ENCODE data around the gene UCKL1. TPM values are rescaled to one million over a fixed set of nuclear protein-coding genes. Genes with fewer than 3 reads are reported as not detected.
"Not testable (repeated sequence)": the region's sequence is repeated elsewhere in the genome, so short reads cannot be mapped to it uniquely, and the experiment has no call there.

UCKL1 gene
- total and polyA plus RNA-seq, 2 donors: 21.2 to 51.8 TPM

- Histone ChIP-seq H3K9me3 (ENCODE audit: control insufficient read depth in 2 of 2, insufficient read depth in 1 of 2, low read length in 1 of 2) (peaks cover 0 to 7% of the 10 kb centered on the region in 2 donors), H3K4me3 (ENCODE audit: low read length in 2 of 2) (no peak overlapping the region), H3K4me1 (ENCODE audit: control insufficient read depth in 2 of 2, insufficient read depth in 2 of 2, low read length in 2 of 2) (peaks cover 0 to 3% of the 10 kb centered on the region in 2 donors), H3K36me3 (ENCODE audit: control insufficient read depth in 2 of 2, insufficient read depth in 2 of 2, low read length in 1 of 2) (peaks cover 59 to 80% of the 10 kb centered on the region in 2 donors), H3K27me3 (ENCODE audit: control insufficient read depth in 2 of 2, insufficient read depth in 1 of 2, low read length in 1 of 2) (no peaks in the 10 kb centered on the region), H3K27ac (ENCODE audit: low read depth in 1 of 2, low read length in 1 of 2) (no peak overlapping the region)
- DNase-seq (ENCODE audit: low read depth in 6 of 9, low spot score in 9 of 9): no peak
- WGBS: 95% methylated on average over 37 of the region's 37 CpGs
Observed at GRCh38 chr20:63934271-63935068, 21.7 kb downstream of the UCKL1 start.

GRCh38 chr20:63933646-63934045, 22.6 kb downstream of the UCKL1 start:
- H3K27ac ChIP-seq (ENCODE audit: low read depth in 1 of 2, low read length in 1 of 2): no peak overlapping the region
- H3K36me3 ChIP-seq (ENCODE audit: control insufficient read depth in 2 of 2, insufficient read depth in 2 of 2, low read length in 1 of 2): peaks cover 63 to 80% of the 10 kb centered on the region in 2 donors
- no peak for DNase-seq (ENCODE audit: low read depth in 6 of 9, low spot score in 9 of 9)
- H3K27me3 ChIP-seq (ENCODE audit: control insufficient read depth in 2 of 2, insufficient read depth in 1 of 2, low read length in 1 of 2): no peaks in the 10 kb centered on the region
- peaks cover 0 to 7% of the 10 kb centered on the region in 2 donors for H3K9me3 ChIP-seq (ENCODE audit: control insufficient read depth in 2 of 2, insufficient read depth in 1 of 2, low read length in 1 of 2)
- no peaks in the 10 kb centered on the region for H3K4me1 ChIP-seq (ENCODE audit: control insufficient read depth in 2 of 2, insufficient read depth in 2 of 2, low read length in 2 of 2)
- no peak overlapping the region for H3K4me3 ChIP-seq (ENCODE audit: low read length in 2 of 2)
- WGBS: 97% methylated on average over 5 of the region's 5 CpGs

GRCh38 chr20:63932606-63933160, 23.5 kb downstream of the UCKL1 start:
- Histone ChIP-seq H3K9me3 (ENCODE audit: control insufficient read depth in 2 of 2, insufficient read depth in 1 of 2, low read length in 1 of 2) (peaks cover 0 to 3% of the 10 kb centered on the region in 2 donors), H3K4me3 (ENCODE audit: low read length in 2 of 2) (no peak overlapping the region), H3K27me3 (ENCODE audit: control insufficient read depth in 2 of 2, insufficient read depth in 1 of 2, low read length in 1 of 2) (no peaks in the 10 kb centered on the region), H3K36me3 (ENCODE audit: control insufficient read depth in 2 of 2, insufficient read depth in 2 of 2, low read length in 1 of 2) (peaks cover 70 to 83% of the 10 kb centered on the region in 2 donors), H3K27ac (ENCODE audit: low read depth in 1 of 2, low read length in 1 of 2) (no peak overlapping the region), H3K4me1 (ENCODE audit: control insufficient read depth in 2 of 2, insufficient read depth in 2 of 2, low read length in 2 of 2) (no peaks in the 10 kb centered on the region)
- no peak for DNase-seq (ENCODE audit: low read depth in 6 of 9, low spot score in 9 of 9)
- 95% methylated on average over 17 of the region's 17 CpGs for WGBS

GRCh38 chr20:63931735-63932134, 24.5 kb downstream of the UCKL1 start:
- no peak overlapping the region for H3K4me3 ChIP-seq (ENCODE audit: low read length in 2 of 2)
- peaks cover 0 to 3% of the 10 kb centered on the region in 2 donors for H3K9me3 ChIP-seq (ENCODE audit: control insufficient read depth in 2 of 2, insufficient read depth in 1 of 2, low read length in 1 of 2)
- H3K27me3 ChIP-seq (ENCODE audit: control insufficient read depth in 2 of 2, insufficient read depth in 1 of 2, low read length in 1 of 2): no peaks in the 10 kb centered on the region
- H3K36me3 ChIP-seq (ENCODE audit: control insufficient read depth in 2 of 2, insufficient read depth in 2 of 2, low read length in 1 of 2): peaks cover 70 to 84% of the 10 kb centered on the region in 2 donors
- no peak overlapping the region for H3K27ac ChIP-seq (ENCODE audit: low read depth in 1 of 2, low read length in 1 of 2)
- WGBS: 98% methylated on average over 19 of the region's 19 CpGs
- no peaks in the 10 kb centered on the region for H3K4me1 ChIP-seq (ENCODE audit: control insufficient read depth in 2 of 2, insufficient read depth in 2 of 2, low read length in 2 of 2)
- DNase-seq (ENCODE audit: low read depth in 6 of 9, low spot score in 9 of 9): no peak

- Histone ChIP-seq H3K4me1 (ENCODE audit: control insufficient read depth in 2 of 2, insufficient read depth in 2 of 2, low read length in 2 of 2) (no peaks in the 10 kb centered on the region), H3K9me3 (ENCODE audit: control insufficient read depth in 2 of 2, insufficient read depth in 1 of 2, low read length in 1 of 2) (peaks cover 0 to 3% of the 10 kb centered on the region in 2 donors), H3K27me3 (ENCODE audit: control insufficient read depth in 2 of 2, insufficient read depth in 1 of 2, low read length in 1 of 2) (no peaks in the 10 kb centered on the region), H3K27ac (ENCODE audit: low read depth in 1 of 2, low read length in 1 of 2) (no peak overlapping the region), H3K36me3 (ENCODE audit: control insufficient read depth in 2 of 2, insufficient read depth in 2 of 2, low read length in 1 of 2) (peaks cover 75 to 85% of the 10 kb centered on the region in 2 donors), H3K4me3 (ENCODE audit: low read length in 2 of 2) (no peak overlapping the region)
- DNase-seq (ENCODE audit: low read depth in 6 of 9, low spot score in 9 of 9): no peak
- 98% methylated on average over 37 of the region's 37 CpGs for WGBS
Observed at GRCh38 chr20:63930971-63931553, 25.2 kb downstream of the UCKL1 start.

GRCh38 chr20:63929473-63929883, 26.7 kb downstream of the UCKL1 start:
- H3K27ac ChIP-seq (ENCODE audit: low read depth in 1 of 2, low read length in 1 of 2); H3K4me3 ChIP-seq (ENCODE audit: low read length in 2 of 2); H3K27me3 ChIP-seq (ENCODE audit: control insufficient read depth in 2 of 2, insufficient read depth in 1 of 2, low read length in 1 of 2); H3K4me1 ChIP-seq (ENCODE audit: control insufficient read depth in 2 of 2, insufficient read depth in 2 of 2, low read length in 2 of 2); DNase-seq (ENCODE audit: low read depth in 6 of 9, low spot score in 9 of 9); H3K9me3 ChIP-seq (ENCODE audit: control insufficient read depth in 2 of 2, insufficient read depth in 1 of 2, low read length in 1 of 2): not testable (repeated sequence)
- peaks cover 63 to 73% of the 10 kb centered on the region in 2 donors for H3K36me3 ChIP-seq (ENCODE audit: control insufficient read depth in 2 of 2, insufficient read depth in 2 of 2, low read length in 1 of 2)
- 96% methylated on average over 31 of the region's 31 CpGs for WGBS

- H3K36me3 ChIP-seq (ENCODE audit: control insufficient read depth in 2 of 2, insufficient read depth in 2 of 2, low read length in 1 of 2): peaks cover 61 to 69% of the 10 kb centered on the region in 2 donors
- WGBS: 98% methylated on average over 26 of the region's 26 CpGs
- H3K4me1 ChIP-seq (ENCODE audit: control insufficient read depth in 2 of 2, insufficient read depth in 2 of 2, low read length in 2 of 2): peaks cover 0 to 3% of the 10 kb centered on the region in 2 donors
- peaks cover 0 to 3% of the 10 kb centered on the region in 2 donors for H3K9me3 ChIP-seq (ENCODE audit: control insufficient read depth in 2 of 2, insufficient read depth in 1 of 2, low read length in 1 of 2)
- no peak for DNase-seq (ENCODE audit: low read depth in 6 of 9, low spot score in 9 of 9)
- H3K27ac ChIP-seq (ENCODE audit: low read depth in 1 of 2, low read length in 1 of 2): no peak overlapping the region
- no peak overlapping the region for H3K4me3 ChIP-seq (ENCODE audit: low read length in 2 of 2)
- no peaks in the 10 kb centered on the region for H3K27me3 ChIP-seq (ENCODE audit: control insufficient read depth in 2 of 2, insufficient read depth in 1 of 2, low read length in 1 of 2)
Observed at GRCh38 chr20:63929071-63929470, 27.1 kb downstream of the UCKL1 start.

GRCh38 chr20:63926298-63926697, 29.9 kb downstream of the UCKL1 start:
- Histone ChIP-seq H3K27ac (ENCODE audit: low read depth in 1 of 2, low read length in 1 of 2) (no peak overlapping the region), H3K27me3 (ENCODE audit: control insufficient read depth in 2 of 2, insufficient read depth in 1 of 2, low read length in 1 of 2) (no peaks in the 10 kb centered on the region), H3K9me3 (ENCODE audit: control insufficient read depth in 2 of 2, insufficient read depth in 1 of 2, low read length in 1 of 2) (no peaks in the 10 kb centered on the region), H3K36me3 (ENCODE audit: control insufficient read depth in 2 of 2, insufficient read depth in 2 of 2, low read length in 1 of 2) (peaks cover 35 to 46% of the 10 kb centered on the region in 2 donors), H3K4me1 (ENCODE audit: control insufficient read depth in 2 of 2, insufficient read depth in 2 of 2, low read length in 2 of 2) (peaks cover 0 to 8% of the 10 kb centered on the region in 2 donors), H3K4me3 (ENCODE audit: low read length in 2 of 2) (no peak overlapping the region)
- DNase-seq (ENCODE audit: low read depth in 6 of 9, low spot score in 9 of 9): no peak
- 96% methylated on average over 8 of the region's 8 CpGs for WGBS

- Histone ChIP-seq H3K9me3 (ENCODE audit: control insufficient read depth in 2 of 2, insufficient read depth in 1 of 2, low read length in 1 of 2) (no peaks in the 10 kb centered on the region), H3K4me1 (ENCODE audit: control insufficient read depth in 2 of 2, insufficient read depth in 2 of 2, low read length in 2 of 2) (peaks cover 0 to 8% of the 10 kb centered on the region in 2 donors), H3K36me3 (ENCODE audit: control insufficient read depth in 2 of 2, insufficient read depth in 2 of 2, low read length in 1 of 2) (peaks cover 21 to 41% of the 10 kb centered on the region in 2 donors), H3K27me3 (ENCODE audit: control insufficient read depth in 2 of 2, insufficient read depth in 1 of 2, low read length in 1 of 2) (no peaks in the 10 kb centered on the region), H3K4me3 (ENCODE audit: low read length in 2 of 2) (no peak overlapping the region), H3K27ac (ENCODE audit: low read depth in 1 of 2, low read length in 1 of 2) (no peak overlapping the region)
- no peak for DNase-seq (ENCODE audit: low read depth in 6 of 9, low spot score in 9 of 9)
- WGBS: 52% methylated on average over 9 of the region's 9 CpGs
Observed at GRCh38 chr20:63924241-63924640, 32.0 kb downstream of the UCKL1 start.
